Lung (tissue), 10 donors: ENCODE data around the gene PMS2. TPM values are rescaled to one million over a fixed set of nuclear protein-coding genes. Genes with fewer than 3 reads are reported as not detected.
"Not testable (repeated sequence)": the region's sequence is repeated elsewhere in the genome, so short reads cannot be mapped to it uniquely, and the experiment has no call there.

ENCODE experiments used
- ATAC-seq: fragments of 200-7000 bp; cut with Tn5 transposase; one replicate; pipeline ENCODE4 v1.9.1; 2020; ENCODE audit warnings: moderate number of reproducible peaks; ENCODE audit not compliant: insufficient read depth, low FRiP score
- DNase-seq, 3 donors: peaks; one replicate each; pipeline ENCODE4 v3.0.0-alpha.2; 2013 to 2017
- H3K27ac ChIP-seq, 2 donors: one replicate each; pipeline ENCODE4 v1.5.1; 2013; ENCODE audit warnings: mild to moderate bottlenecking in 2 of 2, moderate library complexity in 2 of 2, control low read depth in 1 of 2, inconsistent platforms in 1 of 2, low read depth in 1 of 2, low read length in 1 of 2
- H3K27me3 ChIP-seq, 3 donors: one replicate each; pipeline ENCODE4 v1.5.1; 2013; ENCODE audit warnings: low read length in 2 of 3; ENCODE audit not compliant: control insufficient read depth in 3 of 3, insufficient read depth in 3 of 3
- H3K36me3 ChIP-seq, 4 donors: one replicate each; pipeline ENCODE4 v1.5.1; 2013; ENCODE audit warnings: low read length in 4 of 4, mild to moderate bottlenecking in 1 of 4, moderate library complexity in 1 of 4; ENCODE audit not compliant: control insufficient read depth in 4 of 4, insufficient read depth in 4 of 4
- H3K4me1 ChIP-seq, 5 donors: one replicate each; pipeline ENCODE4 v1.5.1; 2013; ENCODE audit warnings: low read length in 5 of 5, mild to moderate bottlenecking in 2 of 5, moderate library complexity in 1 of 5; ENCODE audit not compliant: control insufficient read depth in 5 of 5, insufficient read depth in 5 of 5
- H3K4me3 ChIP-seq: one replicate; pipeline ENCODE4 v1.5.1; 2013; ENCODE audit warnings: mild to moderate bottlenecking, control low read depth, moderate library complexity
- H3K9ac ChIP-seq, 2 donors: one replicate each; pipeline ENCODE4 v1.5.1; 2013; ENCODE audit warnings: low read length in 2 of 2, control low read depth in 1 of 2; ENCODE audit not compliant: insufficient read depth in 1 of 2
- H3K9me3 ChIP-seq, 4 donors: one replicate each; pipeline ENCODE4 v1.5.1; 2013; ENCODE audit warnings: low read length in 3 of 4, mild to moderate bottlenecking in 1 of 4, moderate library complexity in 1 of 4; ENCODE audit not compliant: control insufficient read depth in 4 of 4, insufficient read depth in 3 of 4
- WGBS, 2 donors: extraction: QIAGEN DNeasy Blood & Tissue Kit; methylation state at CpG; one replicate each; pipeline ENCODE4 v1.1.7; 2013; 5-methylcytosine and 5-hydroxymethylcytosine counted together
- polyA plus RNA-seq, 2 donors: library from polyadenylated mRNA; stranded (reverse); fragments of 200-250 nt; gene quantifications; one replicate each; pipeline ENCODE4 v1.2.1, GENCODE V29; 2013
- total RNA-seq, 2 donors: library from RNA; depleted of rRNA in 1 of 2; stranded (reverse); fragments of >200 nt in 1 of 2; gene quantifications; one replicate each; pipeline ENCODE4 v1.2.1, GENCODE V29; 2014 to 2021
- donor health status: Bipolar disorder and iron deficiency.
- donor health status: healthy.
- donor health status: DM: yes; HTN: yes; CAD: no.

PMS2 gene
- total and polyA plus RNA-seq, 4 donors = 3.5 to 19.1 (median 7.9) TPM

DNA sequence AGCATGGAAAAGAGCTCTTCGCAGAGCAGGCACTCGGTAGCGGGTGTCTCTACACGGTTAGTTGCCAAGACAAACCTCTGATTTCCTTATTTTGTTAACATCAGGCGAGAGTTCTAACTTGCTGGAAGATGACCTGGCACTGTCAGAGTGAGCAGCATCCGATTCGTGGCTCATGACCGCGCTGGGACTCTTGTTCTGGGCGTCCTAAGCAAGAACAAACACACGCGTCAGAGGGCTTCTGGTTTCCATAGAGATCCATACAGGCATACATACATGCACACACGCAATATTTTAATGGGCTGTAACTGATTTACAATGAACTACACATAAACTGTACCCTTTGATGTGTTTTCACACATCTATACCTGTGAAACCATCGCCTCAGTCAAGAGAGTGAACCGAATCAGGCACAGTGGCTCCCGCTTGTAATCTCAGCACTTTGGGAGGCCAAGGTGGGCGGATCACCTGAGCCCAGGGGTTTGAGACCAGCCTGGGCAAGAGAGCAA, 73.9 kb downstream of the PMS2 start:
- H3K27ac ChIP-seq, DNase-seq, H3K36me3 ChIP-seq, H3K4me1 ChIP-seq, H3K4me3 ChIP-seq, H3K27me3 ChIP-seq, ATAC-seq, H3K9ac ChIP-seq, H3K9me3 ChIP-seq: not testable (repeated sequence)
- WGBS, 2 donors = no CpG with 5 or more reads among the region's 17 CpGs

- not testable (repeated sequence) for H3K9me3 ChIP-seq, H3K4me3 ChIP-seq, H3K27ac ChIP-seq, ATAC-seq, H3K36me3 ChIP-seq, H3K27me3 ChIP-seq, H3K9ac ChIP-seq, H3K4me1 ChIP-seq
- DNase-seq = peak in 1 of 3 donors; percentile 11
- WGBS, 2 donors = 86 to 88% methylated on average over 4 of the region's 13 CpGs
Observed at GRCh38 chr7:5931905-5932644, 76.8 kb downstream of the PMS2 start.

DNA sequence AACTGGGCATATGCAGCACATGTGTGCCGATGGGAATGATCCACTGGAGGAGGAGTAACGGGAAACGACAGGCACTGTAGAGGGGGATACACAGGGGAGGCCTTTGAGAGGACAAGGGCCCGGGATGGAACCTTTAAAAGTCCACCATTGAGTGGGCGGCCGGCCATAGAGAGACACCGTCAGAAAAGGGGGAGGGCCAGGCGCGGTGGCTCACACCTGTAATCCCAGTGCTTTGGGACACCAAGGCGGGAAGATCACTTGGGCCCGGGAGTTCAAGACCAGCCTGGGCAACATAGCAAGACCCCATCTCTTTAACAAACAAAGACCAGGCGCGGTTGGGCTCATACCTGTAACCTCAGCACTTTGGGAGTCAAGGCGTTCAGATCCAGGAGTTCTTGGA, 77.6 kb downstream of the PMS2 start:
- H3K4me3 ChIP-seq, H3K27me3 ChIP-seq, H3K4me1 ChIP-seq, H3K36me3 ChIP-seq, H3K9ac ChIP-seq, H3K27ac ChIP-seq, DNase-seq, ATAC-seq, H3K9me3 ChIP-seq: not testable (repeated sequence)
- 98 to 99% methylated on average over 13 to 14 of the region's 14 CpGs for WGBS, 2 donors

DNA sequence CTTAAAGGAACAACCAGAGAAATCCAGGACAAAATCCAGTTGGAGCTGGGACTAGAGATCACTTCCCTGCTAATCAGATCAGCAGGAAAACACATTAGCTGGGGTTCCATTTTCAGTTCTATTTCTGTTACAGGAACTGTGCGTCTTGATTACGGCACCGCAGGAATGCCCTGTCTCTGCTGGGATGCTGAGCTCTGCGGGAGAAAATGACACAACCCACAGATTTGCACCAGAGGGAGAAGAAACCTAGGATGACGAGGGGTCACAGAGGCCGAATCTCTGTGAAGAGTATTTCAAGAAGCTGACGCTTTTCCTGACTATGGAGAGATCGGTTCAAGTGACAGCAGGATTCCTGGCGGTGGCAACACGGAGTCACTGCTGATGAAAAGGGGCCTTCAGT, 78.6 kb downstream of the PMS2 start:
- not testable (repeated sequence) for H3K9ac ChIP-seq, ATAC-seq
- whole genome bisulfite sequencing, 2 donors = no CpG with 5 or more reads among the region's 10 CpGs

DNA sequence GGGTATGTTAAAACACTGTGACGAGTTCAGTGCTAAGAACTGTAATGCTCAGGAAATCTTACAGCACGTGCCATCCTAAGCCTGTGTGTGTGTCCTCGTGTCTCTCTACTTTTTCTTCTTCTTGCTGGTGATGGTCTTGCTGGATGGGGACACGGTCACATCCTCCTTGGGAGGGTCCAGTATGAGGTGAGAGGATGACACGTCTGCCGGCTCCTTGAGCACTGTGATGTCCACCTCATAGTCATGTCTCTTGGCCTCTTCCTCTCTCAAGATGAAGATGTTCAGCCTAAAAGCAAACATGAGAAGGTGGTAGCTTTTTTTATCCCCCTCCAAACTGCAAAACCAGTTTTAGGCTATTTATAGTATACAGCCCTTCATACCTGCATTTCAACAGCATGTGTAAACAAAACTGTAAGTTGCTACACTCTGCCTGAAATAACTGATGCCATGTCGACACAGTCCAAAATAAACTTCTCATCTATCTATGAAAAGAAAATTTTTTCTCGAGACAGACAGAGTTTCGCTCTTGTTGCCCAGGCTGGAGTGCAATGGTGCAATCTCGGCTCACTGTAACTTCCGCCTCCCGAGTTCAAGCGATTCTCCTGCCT, 82.5 kb downstream of the PMS2 start:
- H3K9me3 ChIP-seq, DNase-seq, H3K4me1 ChIP-seq, H3K27ac ChIP-seq, H3K9ac ChIP-seq, H3K4me3 ChIP-seq, H3K27me3 ChIP-seq, H3K36me3 ChIP-seq, ATAC-seq: not testable (repeated sequence)
- WGBS, 2 donors = 72% methylated on average over 2 of the region's 13 CpGs; no CpG with 5 or more reads in 1 of the 2 donors

More for the DNA sequence above, 78.6 kb downstream of the PMS2 start:
- not testable (repeated sequence) for DNase-seq, H3K36me3 ChIP-seq, H3K27ac ChIP-seq, H3K4me3 ChIP-seq, H3K4me1 ChIP-seq, H3K27me3 ChIP-seq, H3K9me3 ChIP-seq

DNA sequence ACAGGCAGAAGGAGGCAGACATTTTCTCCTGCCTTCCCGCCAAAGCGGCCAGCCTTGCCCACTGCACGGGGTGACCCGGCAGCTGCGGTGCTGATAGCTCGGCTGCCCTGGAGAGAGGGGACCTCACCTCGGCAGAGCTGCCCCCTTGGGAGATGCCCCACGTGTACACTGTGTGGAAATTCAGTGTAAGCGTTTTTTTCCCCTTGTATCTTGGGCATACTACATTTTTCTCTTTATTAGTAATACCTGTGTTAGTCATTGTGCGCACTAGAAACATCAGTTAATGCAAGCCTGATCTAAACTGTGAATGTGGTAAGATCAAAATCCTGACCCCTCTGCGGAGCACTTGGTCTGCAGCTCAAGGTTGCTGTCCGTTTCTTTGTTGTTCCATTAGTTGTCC, 84.2 kb downstream of the PMS2 start:
- H3K9ac ChIP-seq, H3K4me1 ChIP-seq, H3K9me3 ChIP-seq, H3K4me3 ChIP-seq, H3K36me3 ChIP-seq, ATAC-seq, H3K27ac ChIP-seq, H3K27me3 ChIP-seq, DNase-seq: not testable (repeated sequence)
- 100% methylated on average over 2 of the region's 12 CpGs; no CpG with 5 or more reads in 1 of the 2 donors for WGBS, 2 donors

GRCh38 chr7:5924180-5924579, 84.7 kb downstream of the PMS2 start:
- H3K9ac ChIP-seq, H3K9me3 ChIP-seq, H3K4me1 ChIP-seq, H3K4me3 ChIP-seq, ATAC-seq, H3K36me3 ChIP-seq, H3K27me3 ChIP-seq, DNase-seq, H3K27ac ChIP-seq: not testable (repeated sequence)
- WGBS, 2 donors = 100% methylated on average over 1 of the region's 2 CpGs
